HEK293 (cell line): Measurements from ENCODE around the gene CTBP1.
A peak's percentile ranks its signal among the peaks of the same experiment; 100 is the strongest.

ENCODE experiments used
- CTCF ChIA-PET: fragments of 350-600 bp; formaldehyde crosslinking; extraction: SDS; loops from one replicate; lab custom pipeline; 2021; ENCODE audit warnings: antibody characterized with exemption; lab: Yijun Ruan, JAX
- POLR2A ChIA-PET: fragments of 300-600 bp; formaldehyde crosslinking; extraction: SDS; loops from one replicate; lab custom pipeline; 2020; ENCODE audit warnings: antibody characterized with exemption, inconsistent platforms; lab: Yijun Ruan, JAX
- H3K27ac ChIP-seq: fragments of 200-500 bp; sonication (Bioruptor generic); 2 replicates; pipeline ENCODE4 v1.5.1; 2014; ENCODE audit warnings: low read depth, low read length, control low read depth, inconsistent platforms; ENCODE audit errors: extremely low read depth
- H3K36me3 ChIP-seq, 2 experiments: fragments of 200-500 bp in 1 of 2; sonication (Bioruptor generic) in 1 of 2; 1 replicate in 1 of 2; 2 replicates in 1 of 2; pipeline ENCODE4 v1.5.1; 2014 to 2017; ENCODE audit warnings: inconsistent platforms in 2 of 2, low read length in 2 of 2; ENCODE audit not compliant: control insufficient read depth in 2 of 2, insufficient read depth in 1 of 2
- H3K4me1 ChIP-seq: fragments of 200-500 bp; sonication (Bioruptor generic); 2 replicates; pipeline ENCODE4 v1.5.1; 2014; ENCODE audit warnings: mild to moderate bottlenecking, low read length, inconsistent platforms; ENCODE audit not compliant: control insufficient read depth, insufficient read depth
- H3K4me3 ChIP-seq: 2 replicates; pipeline ENCODE4 v1.5.1; 2011; ENCODE audit warnings: low read depth, mild to moderate bottlenecking, control low read depth, low read length, moderate library complexity
- H3K9me3 ChIP-seq: fragments of 200-500 bp; sonication (Bioruptor generic); 2 replicates; pipeline ENCODE4 v1.5.1; 2014; ENCODE audit warnings: low read depth, low read length, inconsistent platforms; ENCODE audit not compliant: control insufficient read depth, insufficient read depth
- MYNN ChIP-seq: fragments of 450-650 bp; formaldehyde crosslinking; IDR thresholded peaks from 2 replicates; pipeline ENCODE4 v1.5.1; 2016; ENCODE audit warnings: missing biosample characterization, missing genetic modification characterization, borderline replicate concordance
- PRDM10 ChIP-seq: fragments of 450-650 bp; formaldehyde crosslinking; IDR thresholded peaks from 2 replicates; pipeline ENCODE4 v1.5.1; 2016; ENCODE audit warnings: missing biosample characterization, missing genetic modification characterization
- ZNF449 ChIP-seq: fragments of 450-650 bp; formaldehyde crosslinking; IDR thresholded peaks from 2 replicates; pipeline ENCODE4 v1.5.1; 2017; ENCODE audit warnings: missing biosample characterization, mild to moderate bottlenecking, missing genetic modification characterization, moderate library complexity
- ZNF518A ChIP-seq: fragments of 450-650 bp; formaldehyde crosslinking; conservative IDR thresholded peaks from 2 replicates; pipeline ENCODE4 v1.5.1; 2016; ENCODE audit warnings: low read depth, missing biosample characterization, missing genetic modification characterization
- ZNF600 ChIP-seq: fragments of 450-650 bp; formaldehyde crosslinking; IDR thresholded peaks from 2 replicates; pipeline ENCODE4 v1.5.1; 2016; ENCODE audit warnings: missing biosample characterization, missing genetic modification characterization
- ZNF837 ChIP-seq: fragments of 450-650 bp; formaldehyde crosslinking; IDR thresholded peaks from 2 replicates; pipeline ENCODE4 v1.5.1; 2016; ENCODE audit warnings: missing biosample characterization, missing genetic modification characterization
- ZSCAN16 ChIP-seq: fragments of 450-650 bp; formaldehyde crosslinking; IDR thresholded peaks from 2 replicates; pipeline ENCODE4 v1.5.1; 2016; ENCODE audit warnings: missing biosample characterization, missing genetic modification characterization

Gene CTBP1

GRCh38 chr4:1294891-1295290 is 46.0 kb upstream of the CTBP1 start:
- TF ChIP-seq MYNN, result no peak
- CTCF ChIA-PET, result no interaction called here
- Histone ChIP-seq H3K4me1 (peaks cover 3% of the 10 kb centered on the region; the same call in 1 of the 2 replicates), H3K36me3 (peaks cover 0 to 44% of the 10 kb centered on the region in 2 experiments; a peak in 2 of 3 replicates), H3K27ac (no peak overlapping the region), H3K9me3 (no peaks in the 10 kb centered on the region), H3K4me3 (no peak overlapping the region)
- POLR2A ChIA-PET, result no interaction called here

- H3K27ac ChIP-seq, result no peak overlapping the region
- H3K4me1 ChIP-seq, result peaks cover 3% of the 10 kb centered on the region; the same call in 1 of the 2 replicates
- ChIA-PET POLR2A (no interaction called here), CTCF (interaction anchor here (0.5 kb wide), 1 partner anchor 15 kb away, joined by 3 read pairs; no protein-coding TSS in a partner anchor)
- H3K4me3 ChIP-seq, result no peak overlapping the region
- peaks cover 0 to 40% of the 10 kb centered on the region in 2 experiments; a peak in 2 of 3 replicates for H3K36me3 ChIP-seq
- no peaks in the 10 kb centered on the region for H3K9me3 ChIP-seq
- no peak for TF ChIP-seq ZNF518A (tag by site-specific recombination)
These were observed 45.5 kb upstream of the CTBP1 start for GRCh38 chr4:1294424-1294823.

GRCh38 chr4:1293991-1294390 is 45.1 kb upstream of the CTBP1 start:
- TF ChIP-seq ZSCAN16, result no peak
- peak; percentile 62 for TF ChIP-seq PRDM10 (tag by site-specific recombination)
- TF ChIP-seq ZNF449, result peak; percentile 46; the same call in 1 of the 2 replicates
- TF ChIP-seq ZNF837 (tag by site-specific recombination), result no peak
- 0 out of 2 replicates have a peak, but pooled peaks have one; percentile 45 for TF ChIP-seq ZNF600 (tag by site-specific recombination)
- TF ChIP-seq, all 188 proteins: peak for 3
- Histone ChIP-seq H3K9me3 (no peaks in the 10 kb centered on the region), H3K36me3 (peaks cover 0 to 35% of the 10 kb centered on the region in 2 experiments; a peak in 2 of 3 replicates), H3K4me3 (no peak overlapping the region), H3K27ac (no peak overlapping the region; the same call in 1 of the 2 replicates), H3K4me1 (peaks cover 3% of the 10 kb centered on the region; the same call in 1 of the 2 replicates)
- ChIA-PET CTCF (interaction anchor here (0.5 kb wide), 1 partner anchor 16 kb away, joined by 3 read pairs; no protein-coding TSS in a partner anchor), POLR2A (no interaction called here)
